ENCODE data around the gene ORC6.

ORC6 gene

DNA sequence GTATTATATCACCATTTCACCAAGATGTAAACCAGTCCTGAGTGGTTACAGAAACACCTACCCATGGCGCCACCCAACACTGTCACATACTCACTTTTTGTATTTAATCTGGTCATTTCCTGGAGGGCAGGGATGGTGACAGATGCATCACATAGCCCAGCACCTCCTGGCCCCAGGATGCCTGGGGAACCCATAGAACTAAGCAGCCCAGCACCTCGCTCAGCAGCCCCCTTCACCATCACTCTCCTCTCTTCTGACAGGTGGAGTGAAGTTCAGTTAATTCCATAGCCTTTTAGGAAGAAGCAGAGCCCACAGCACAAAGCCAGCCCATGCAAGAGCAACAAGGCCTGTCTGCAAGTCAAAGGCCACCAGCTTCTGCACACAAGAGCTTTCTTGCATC is 31.2 kb downstream of the ORC6 start:
- H3K4me3 ChIP-seq (ENCODE audit: low read depth, low read length) = no peak overlapping the region
- no peak for DNase-seq (ENCODE audit: low read depth)
- TF ChIP-seq, protein P1, sequence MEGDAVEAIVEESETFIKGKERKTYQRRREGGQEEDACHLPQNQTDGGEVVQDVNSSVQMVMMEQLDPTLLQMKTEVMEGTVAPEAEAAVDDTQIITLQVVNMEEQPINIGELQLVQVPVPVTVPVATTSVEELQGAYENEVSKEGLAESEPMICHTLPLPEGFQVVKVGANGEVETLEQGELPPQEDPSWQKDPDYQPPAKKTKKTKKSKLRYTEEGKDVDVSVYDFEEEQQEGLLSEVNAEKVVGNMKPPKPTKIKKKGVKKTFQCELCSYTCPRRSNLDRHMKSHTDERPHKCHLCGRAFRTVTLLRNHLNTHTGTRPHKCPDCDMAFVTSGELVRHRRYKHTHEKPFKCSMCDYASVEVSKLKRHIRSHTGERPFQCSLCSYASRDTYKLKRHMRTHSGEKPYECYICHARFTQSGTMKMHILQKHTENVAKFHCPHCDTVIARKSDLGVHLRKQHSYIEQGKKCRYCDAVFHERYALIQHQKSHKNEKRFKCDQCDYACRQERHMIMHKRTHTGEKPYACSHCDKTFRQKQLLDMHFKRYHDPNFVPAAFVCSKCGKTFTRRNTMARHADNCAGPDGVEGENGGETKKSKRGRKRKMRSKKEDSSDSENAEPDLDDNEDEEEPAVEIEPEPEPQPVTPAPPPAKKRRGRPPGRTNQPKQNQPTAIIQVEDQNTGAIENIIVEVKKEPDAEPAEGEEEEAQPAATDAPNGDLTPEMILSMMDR (IDR thresholded peaks at IDR 0.05; ENCODE audit: insufficient read depth, low read depth, low read length, missing control alignments) = no peak

DNA sequence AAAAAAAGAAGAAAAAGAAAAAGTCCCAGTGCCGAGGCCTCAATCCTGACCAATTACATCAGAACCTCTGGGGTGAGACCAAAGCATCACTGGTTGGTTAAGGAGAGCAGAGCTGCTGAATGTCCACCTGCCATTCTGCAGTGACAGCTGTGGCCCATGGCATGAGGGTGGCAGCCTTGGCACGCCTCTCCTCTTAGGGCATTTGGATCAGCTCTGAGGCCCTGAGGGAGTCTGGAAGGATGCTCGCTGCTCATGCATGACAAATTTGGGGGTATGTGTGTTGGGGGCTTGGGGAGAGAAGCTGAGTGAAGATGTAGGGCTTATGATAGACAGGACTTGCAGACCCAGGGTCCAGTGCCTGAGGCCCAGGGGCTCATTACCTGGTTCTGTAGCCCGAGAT is 32.4 kb downstream of the ORC6 start:
- no peak overlapping the region for H3K4me3 ChIP-seq (ENCODE audit: low read depth, low read length)
- TF ChIP-seq, protein P1 (IDR thresholded peaks at IDR 0.05; ENCODE audit: insufficient read depth, low read depth, low read length, missing control alignments) = no peak
- no peak for DNase-seq (ENCODE audit: low read depth)

DNA sequence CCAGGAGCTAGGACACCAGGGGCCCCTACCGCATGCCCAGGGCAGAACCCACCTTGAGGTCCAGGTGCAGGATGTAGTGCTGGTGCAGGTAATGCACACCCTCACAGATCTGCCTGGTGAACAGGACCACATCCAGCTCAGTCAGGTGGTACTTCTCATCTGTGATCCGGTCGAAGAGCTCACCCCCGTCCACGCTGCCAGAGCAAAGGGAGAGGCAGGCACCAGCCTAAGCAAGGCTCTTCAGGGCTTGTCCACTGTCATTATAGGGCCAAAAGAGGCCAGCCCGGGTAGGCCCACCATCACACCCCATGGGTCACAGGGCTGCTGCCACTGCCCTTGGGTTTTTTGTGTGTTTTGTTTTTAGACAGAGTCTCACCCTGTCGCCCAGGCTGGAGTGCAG is 37.7 kb downstream of the ORC6 start:
- TF ChIP-seq, protein P1 (IDR thresholded peaks at IDR 0.05; ENCODE audit: insufficient read depth, low read depth, low read length, missing control alignments) = no peak
- H3K4me3 ChIP-seq (ENCODE audit: low read depth, low read length) = no peak overlapping the region

DNA sequence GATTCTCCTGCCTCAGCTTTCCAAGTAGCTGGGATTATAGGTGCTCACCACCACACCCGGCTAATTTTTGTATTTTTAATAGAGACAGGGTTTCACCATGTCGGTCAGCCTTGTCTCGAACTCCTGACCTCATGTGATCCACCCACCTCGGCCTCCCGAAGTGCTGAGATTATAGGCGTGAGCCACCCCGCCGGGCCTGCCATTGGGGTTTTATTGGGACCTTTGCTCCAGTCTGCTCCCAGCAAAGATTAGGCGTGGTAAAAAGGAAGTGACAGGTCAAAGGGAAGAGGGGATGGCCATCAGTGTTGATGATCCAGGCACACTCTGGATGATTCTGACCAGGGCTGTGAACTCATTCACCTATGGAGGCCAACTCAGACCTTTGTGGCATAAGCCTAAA is 38.2 kb downstream of the ORC6 start:
- no peak for DNase-seq (ENCODE audit: low read depth)
- TF ChIP-seq, protein P1 (IDR thresholded peaks at IDR 0.05; ENCODE audit: insufficient read depth, low read depth, low read length, missing control alignments) = no peak
- no peak overlapping the region for H3K4me3 ChIP-seq (ENCODE audit: low read depth, low read length)

More for the DNA sequence above, 37.7 kb downstream of the ORC6 start:
- DNase-seq (ENCODE audit: low read depth) = no peak

DNA sequence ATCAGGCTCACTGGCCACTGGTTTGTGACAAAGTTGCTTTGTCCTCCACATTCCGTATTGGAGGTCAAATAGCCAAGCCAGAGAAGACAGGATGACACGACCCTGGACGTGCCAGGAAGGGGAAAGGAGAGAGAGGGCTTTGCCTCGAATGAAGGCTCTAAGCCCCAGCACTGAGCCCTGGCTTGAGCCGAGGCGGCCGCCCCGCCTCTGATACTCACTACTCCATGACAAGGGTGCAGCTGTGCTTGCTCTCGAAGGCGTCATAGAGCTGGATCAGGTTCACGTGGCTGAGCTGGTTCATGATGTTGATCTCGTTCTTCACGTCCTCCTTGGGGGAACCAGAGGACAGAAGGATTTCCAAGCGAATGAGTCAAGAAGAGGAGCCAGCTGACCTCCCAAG is 39.3 kb downstream of the ORC6 start:
- TF ChIP-seq, protein P1 (IDR thresholded peaks at IDR 0.05; ENCODE audit: insufficient read depth, low read depth, low read length, missing control alignments) = no peak
- no peak for DNase-seq (ENCODE audit: low read depth)
- no peak overlapping the region for H3K4me3 ChIP-seq (ENCODE audit: low read depth, low read length)

DNA sequence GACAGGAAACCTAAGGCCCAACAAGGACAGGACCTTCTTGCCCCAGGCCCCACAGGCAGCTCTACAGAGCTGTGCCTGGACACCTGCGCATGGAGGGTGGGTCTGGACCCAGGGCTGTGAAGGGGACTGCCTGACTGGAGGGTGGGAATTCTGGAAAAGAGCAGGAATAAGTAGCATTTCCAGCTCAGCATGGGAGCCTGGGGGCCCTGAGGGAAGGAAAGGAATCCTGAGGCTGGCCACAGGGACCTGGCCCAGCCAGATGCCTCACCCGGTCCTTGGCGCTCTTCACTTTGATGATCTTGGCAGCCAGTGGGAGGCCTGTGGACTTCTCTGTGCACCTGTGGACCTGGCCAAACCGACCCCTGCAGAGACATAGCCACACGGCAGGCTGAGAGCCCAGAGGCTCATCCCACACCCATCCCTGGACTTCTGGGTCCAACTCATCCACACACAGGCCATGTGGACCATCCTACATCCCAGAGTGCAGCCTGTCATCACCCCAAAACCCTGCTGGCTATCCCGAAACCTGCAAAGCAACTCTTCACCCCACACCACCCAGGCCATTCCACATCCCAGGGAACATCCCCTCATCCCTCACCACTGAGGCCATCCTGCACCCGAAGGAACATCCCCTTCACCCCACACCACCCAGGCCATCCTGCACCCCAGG is 40.0 kb downstream of the ORC6 start:
- H3K4me3 ChIP-seq (ENCODE audit: low read depth, low read length) = no peak overlapping the region
- TF ChIP-seq, protein P1 (IDR thresholded peaks at IDR 0.05; ENCODE audit: insufficient read depth, low read depth, low read length, missing control alignments) = no peak
- no peak for DNase-seq (ENCODE audit: low read depth)

DNA sequence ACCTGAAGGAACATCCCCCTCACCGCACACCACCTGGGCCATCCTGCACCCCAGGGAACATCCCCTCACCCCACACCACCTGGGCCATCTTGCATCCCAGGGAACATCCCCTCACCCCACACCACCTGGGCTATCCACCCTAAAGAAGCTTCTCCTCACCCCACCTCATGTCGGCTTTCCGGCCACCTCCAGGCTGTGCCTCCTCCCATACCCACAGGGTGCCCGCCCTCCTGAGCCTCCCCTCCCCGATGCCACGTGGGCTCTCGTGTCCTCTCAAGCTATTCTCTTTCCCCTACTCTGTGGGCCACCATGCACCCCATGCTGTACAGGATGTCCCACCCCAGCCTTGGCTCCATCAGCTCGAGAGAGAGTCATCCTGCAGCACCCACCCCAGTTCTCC is 40.7 kb downstream of the ORC6 start:
- DNase-seq (ENCODE audit: low read depth) = no peak
- TF ChIP-seq, protein P1 (IDR thresholded peaks at IDR 0.05; ENCODE audit: insufficient read depth, low read depth, low read length, missing control alignments) = no peak
- H3K4me3 ChIP-seq (ENCODE audit: low read depth, low read length) = no peak overlapping the region
